GM18520 (cell line): ENCODE data around the gene PEX10.

Experiments
- ATAC-seq: cut with Tn5 transposase; IDR thresholded peaks from one replicate; pipeline ENCODE4 v1.9.1; 2021; ENCODE audit not compliant: unreplicated experiment

PEX10 gene

DNA sequence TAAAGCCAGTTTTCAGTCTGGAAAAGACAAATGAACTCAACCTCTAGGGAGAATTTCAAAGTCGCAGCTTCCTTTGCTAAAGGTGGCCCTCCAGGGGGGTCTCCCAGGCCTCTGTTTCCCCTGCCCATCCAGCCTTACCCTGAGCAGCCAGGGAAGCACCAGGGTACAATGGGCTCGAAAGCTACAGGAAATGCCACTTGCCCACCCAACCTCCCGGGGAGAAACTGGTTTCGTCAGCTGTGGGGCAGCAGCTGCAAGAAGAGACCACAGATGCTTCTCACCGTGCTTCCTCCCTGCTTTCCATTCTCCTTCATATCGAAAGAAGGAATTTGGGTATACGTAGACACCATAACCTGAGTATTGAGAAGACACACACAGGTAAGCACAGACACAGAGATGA lies 22.7 kb downstream of the PEX10 start:
- ATAC-seq = no peak

DNA sequence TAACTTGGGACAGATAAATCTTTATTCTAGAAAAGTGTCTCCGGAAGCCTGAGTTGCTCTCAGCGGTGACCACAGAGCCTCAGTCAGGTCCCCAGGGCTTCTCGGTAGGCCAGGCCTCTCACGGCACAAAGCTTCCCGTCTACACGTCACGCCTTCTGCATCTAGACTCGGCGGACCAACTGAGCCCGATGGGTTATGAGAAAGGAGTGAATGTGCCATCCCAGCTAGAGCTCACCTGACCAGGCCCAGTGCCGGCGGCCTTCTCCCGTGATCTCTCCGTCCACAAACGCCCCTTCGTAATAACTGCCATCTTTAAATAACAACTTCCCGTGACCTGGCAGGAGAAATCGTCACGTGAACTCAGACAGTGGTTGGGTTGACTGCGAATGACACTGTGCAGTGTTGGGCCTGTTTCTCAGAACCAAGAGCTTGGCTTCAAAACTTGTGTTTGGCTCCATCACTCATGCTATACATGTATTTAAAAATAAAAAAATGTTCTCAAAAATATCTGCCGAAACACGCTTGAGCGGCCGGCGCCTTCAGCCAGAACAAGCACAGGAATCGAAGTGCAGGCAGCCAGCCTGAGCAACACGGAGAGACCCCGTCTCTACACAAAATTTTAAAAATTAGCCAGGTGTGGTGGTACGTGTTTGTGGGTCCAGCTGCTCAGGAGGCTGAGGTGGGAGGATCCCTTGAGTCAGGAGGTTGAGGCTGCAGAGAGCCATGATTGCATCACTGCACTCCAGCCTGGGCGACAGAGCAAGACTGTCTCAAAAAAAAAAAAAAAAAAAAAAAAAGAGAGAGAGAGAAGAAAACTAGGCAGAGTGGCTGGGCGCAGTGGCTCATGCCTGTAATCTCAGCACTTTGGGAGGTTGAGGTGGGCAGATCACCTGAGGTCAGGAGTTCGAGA lies 24.1 kb downstream of the PEX10 start:
- no peak for ATAC-seq

DNA sequence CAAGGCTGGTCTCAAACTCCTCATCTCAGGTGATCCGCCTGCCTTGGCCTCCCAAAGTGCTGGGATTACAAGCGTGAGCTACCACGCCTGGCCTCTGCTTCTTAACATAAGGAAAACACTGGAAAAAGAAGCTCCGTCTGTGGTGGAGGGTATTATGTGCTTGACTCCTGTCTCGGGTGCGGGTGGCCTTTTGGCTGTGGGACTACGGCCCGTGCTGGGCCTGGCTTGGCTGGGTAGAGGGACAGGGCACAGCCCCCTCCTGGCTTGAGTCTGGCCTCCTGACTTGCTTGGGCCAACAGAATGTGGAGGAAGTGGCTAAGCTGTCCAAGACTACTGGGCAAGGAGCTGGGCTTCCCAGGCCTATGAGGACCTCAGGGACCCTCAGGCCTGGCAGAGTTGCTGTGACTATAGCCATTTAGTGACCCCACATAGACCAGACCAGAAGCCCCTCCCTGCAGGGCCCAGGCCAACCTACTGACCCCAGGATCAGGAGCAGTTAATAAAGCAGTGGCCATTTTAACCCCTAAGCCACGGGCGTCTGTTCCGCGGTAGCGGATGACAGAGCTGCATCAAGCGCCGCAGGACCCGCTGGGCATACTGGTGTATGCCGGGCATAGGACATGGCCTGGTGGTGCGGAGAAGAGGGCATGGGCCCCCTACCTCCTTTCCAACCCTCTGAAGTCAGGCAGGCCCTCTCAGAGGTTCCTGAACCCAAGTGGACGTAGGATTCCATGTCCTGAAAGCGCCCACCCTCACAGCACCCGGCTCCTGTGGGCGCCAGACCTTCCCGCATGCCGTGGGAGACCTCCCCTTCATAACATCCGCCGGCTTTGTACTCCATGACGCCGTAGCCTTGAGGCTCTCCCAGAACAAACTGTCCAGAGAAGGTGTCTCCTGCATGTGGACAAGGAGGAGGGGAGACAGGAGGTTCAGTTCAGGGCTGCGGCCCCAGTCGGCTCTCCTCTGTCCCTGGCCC lies 25.4 kb downstream of the PEX10 start:
- ATAC-seq = no peak

DNA sequence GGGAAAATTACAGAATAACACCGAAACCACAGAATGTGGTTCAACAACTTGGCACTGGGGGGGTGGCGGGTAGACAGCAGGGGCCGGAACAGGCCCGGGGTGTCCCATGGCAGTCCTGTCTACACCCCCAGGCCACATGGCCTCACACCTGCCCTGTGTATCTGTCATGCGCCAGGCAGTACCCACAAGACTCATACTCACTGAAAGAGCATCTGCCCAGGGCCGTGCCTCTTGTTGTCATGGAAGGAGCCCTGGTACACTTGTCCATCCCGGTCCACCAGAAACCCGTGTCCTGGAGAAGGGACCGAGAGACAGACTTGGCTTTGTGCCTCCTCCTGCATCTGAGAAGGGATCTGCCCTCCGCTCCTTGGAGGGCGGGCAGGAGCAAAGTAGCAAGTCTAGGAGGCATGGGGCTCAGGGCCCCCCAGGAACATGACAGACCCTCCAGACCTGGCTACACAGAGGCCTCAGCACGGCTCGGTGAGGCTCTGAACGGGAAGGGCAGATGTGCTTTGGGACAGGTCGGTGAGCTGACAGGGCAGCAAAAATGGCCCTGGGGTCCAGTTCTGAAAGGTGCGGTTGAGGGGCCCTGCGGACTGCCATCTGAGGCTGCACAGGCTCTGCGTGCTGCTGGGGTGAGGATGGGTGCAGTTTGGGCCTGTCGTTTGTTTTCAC lies 26.6 kb downstream of the PEX10 start:
- ATAC-seq = no peak

DNA sequence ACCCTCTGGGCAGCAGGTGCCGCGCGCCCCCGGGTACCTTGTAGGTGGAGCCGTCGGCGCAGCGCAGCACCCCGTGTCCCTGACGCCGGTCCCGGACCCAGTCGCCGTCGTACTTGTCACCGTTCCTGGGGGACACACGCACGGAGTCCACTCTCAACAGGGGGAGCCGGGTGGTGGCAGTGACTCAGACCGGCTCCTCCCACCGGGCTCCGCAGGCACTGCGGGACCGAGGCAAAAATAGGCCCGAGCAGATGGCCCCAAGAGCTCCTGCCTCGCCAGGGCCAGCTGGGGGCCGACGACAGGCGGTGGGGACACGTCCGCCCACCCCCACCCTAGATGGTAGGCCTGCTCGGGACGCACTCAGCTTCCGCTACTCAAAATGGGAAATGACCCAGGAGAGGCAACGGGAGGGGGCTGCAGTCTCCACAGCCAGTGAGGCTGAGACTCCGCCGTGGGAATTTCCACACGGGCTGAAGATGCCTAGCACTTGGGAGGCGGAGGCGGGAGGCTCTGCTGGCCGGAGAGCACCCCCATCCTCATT lies 27.4 kb downstream of the PEX10 start:
- no peak for ATAC-seq

DNA sequence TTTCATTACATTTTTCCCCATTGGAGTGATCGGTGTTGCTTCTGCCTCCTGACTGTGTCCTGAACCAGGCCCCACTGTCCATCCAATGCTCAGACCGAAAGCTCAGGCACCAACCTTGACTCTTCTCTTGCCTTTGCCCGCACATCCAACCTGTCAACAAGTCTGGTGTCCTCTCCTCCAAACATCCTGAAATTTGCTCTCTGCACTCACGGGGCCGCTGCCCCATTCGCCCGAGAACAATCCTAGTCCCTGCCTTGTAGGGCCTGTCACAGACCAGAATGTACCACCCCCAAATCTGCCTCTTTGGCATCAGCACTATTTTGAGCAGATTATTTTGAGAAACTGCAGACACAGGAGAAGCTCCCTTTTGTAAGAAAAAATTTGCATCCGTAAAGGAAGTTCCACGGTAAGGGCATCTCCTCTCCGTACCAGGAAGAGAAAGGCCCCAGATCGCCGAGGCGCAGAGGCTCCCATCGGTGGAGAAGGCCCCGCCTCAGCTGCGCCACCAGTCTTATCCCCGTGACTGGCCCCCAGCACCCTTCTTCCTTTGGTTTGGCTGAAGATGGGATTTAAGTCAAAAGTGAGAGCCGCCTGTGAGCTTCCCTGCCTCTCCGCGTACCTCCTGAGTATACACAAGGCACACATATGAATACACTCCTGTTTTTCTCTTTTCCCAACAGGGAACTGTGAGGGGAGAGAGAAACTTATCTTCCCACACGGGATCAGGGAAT lies 28.1 kb downstream of the PEX10 start:
- ATAC-seq = no peak

DNA sequence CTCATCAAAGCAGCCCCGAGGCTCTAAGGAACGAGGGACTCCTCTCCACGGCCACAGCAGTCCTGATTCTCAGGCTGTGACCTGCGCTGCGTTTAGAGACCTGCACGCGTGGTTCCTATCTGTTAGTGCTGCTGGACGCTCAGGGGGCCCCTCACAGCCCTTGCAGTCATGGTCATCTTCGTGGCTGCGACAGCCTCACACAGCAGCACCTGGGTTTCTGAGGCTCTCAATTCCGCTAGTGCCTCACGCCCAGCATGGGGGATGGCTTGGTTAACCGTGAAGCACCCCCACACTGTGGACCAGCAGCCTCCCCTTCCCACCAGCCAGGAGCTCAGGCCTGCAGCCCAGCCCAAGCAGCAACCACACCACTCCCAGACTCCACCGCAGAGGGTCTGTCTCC lies 28.8 kb downstream of the PEX10 start:
- ATAC-seq = no peak

DNA sequence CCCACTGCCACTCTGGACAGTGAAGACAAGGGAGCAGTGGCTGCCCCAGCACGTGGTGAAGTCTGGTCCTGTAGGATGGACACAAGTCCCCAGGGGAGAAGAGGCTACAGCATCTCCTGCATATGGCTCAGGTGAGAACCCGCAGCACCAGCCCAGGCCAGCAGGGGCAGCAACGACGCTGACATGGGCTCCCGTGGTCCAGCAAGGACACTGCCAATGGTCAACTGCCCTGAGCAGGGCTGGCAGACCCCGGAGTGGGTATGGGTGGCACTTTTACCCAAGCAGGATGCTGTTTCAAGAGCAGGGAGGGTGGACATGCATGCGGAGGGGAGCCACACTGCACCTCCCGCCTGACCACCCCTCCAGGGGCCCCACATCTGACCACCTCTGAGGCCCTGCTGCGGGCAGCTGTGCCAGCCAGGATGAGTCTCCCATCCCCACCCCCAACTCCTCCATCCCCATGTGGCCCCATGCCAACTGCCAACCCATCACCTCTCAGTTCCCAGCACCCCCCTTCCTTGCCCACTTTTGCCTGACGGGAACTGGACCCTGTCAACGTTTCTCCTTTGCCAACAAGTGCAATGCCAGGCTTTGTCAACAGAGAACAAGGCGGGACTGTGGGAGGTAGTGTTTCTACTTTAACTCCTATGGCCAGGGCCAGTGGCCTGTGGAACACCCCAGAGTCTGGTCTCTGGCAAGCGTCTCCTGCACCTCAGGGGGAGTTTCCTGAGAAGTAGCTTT lies 29.6 kb downstream of the PEX10 start:
- no peak for ATAC-seq

DNA sequence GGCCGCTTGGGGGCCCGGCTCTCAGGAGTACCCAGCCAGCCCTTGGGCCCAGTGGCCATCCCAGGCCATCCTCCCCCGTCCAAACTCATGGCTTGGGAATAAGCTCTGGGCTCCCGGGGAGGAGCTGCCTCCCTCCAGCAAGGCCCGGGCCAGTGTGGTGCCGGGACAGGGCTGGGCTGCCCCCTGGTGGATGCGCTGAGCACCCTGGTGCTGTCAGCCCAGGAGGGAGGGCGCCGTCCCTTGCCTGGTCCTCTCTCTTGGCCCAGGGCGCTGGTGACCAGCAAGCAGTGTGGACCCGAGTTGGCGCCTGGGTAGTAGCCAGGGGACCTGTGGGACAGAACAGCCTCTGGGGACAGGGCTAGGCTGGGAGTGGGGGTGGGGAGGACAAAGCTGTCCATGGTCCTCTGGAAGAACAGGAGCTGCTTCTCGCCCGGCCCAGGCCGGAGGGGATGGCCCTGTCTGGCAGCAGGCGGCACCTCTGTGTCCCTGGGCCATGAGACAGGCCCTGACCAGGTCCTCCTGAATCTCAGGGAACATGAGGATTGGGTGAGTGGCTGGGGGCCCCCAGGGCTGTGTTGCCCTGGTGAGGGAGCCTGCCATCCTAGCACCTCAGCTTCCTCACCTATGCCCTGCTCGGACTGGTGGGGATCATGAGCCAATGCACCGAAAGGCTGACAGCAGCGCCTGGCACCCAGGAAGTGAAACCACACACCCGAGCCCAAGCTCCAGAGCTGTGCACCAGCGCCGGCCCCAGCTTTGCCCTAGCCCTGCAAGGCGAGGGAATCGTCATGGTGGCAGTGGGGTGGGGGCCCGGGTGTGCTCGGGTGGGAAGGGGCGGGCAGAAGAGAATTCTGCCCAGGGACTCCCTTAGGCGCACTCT lies 30.4 kb downstream of the PEX10 start:
- no peak for ATAC-seq

DNA sequence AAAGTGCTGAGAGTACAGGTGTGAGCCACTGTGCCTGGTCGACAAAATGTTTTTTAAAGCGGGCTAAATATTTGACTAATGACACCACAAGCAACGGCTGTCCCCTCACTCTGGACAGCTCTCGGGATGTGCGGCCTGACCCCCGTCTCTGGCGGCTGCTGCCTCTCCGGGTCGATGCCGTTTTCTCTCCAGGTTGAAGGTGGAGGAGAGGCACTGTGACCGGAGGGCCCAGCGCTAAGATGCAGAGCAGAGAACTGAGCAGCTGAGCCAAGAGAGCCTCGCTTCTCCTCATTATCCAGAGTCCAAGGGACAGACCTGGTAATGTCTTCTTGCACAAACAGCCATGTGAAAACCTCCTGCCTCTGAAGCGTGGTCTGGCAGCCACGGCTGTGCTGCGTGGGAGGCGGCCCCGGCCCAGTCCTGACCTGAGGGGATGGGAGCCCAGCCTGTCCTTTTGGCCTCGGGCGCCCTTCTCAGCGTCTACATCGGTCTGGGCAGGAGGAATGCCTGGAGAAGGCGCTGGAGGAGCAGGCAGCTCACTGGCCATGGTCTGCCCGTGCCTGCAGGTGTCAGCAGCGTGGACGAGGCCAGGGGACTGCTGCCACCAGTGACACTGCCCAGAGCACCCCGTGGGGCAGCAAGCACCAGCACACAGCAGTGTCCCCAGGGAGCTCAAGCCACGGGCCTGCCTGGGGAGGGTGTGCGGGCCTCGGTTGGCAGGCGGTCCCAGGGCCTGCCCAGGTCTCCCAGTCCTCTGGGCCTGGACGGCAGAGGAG lies 31.4 kb downstream of the PEX10 start:
- ATAC-seq = no peak

DNA sequence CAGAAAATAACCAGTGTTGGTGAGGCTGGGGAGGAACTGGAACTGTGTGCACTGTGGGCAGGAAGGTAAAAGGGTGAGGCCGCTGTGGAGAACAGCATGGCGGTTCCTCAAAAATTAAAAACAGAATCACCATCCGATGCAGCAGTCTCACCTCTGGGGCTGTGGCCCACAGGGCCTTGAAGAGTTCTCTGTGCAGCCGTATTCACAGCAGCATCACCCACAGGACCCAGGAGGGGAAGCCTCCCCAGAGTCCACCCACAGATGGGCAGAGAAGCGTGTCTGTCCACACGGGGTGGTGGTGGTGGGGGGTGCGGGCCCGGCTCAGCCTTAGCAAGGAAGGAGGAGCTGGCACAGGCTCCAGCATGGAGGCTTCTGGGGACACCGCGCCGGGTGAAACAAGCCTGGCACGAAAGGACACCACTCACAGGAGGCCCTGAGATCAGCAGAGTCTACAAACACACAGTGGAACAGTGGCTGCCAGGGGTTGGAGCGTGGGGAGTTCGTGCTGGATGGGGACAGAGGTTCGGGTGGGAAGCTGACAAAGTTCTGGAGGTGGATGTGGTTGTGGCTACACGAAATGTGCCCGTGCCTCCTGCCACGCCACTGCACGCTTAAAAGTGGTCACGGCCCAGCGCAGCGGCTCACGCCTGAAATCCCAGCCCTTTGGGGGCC lies 32.5 kb downstream of the PEX10 start:
- no peak for ATAC-seq

DNA sequence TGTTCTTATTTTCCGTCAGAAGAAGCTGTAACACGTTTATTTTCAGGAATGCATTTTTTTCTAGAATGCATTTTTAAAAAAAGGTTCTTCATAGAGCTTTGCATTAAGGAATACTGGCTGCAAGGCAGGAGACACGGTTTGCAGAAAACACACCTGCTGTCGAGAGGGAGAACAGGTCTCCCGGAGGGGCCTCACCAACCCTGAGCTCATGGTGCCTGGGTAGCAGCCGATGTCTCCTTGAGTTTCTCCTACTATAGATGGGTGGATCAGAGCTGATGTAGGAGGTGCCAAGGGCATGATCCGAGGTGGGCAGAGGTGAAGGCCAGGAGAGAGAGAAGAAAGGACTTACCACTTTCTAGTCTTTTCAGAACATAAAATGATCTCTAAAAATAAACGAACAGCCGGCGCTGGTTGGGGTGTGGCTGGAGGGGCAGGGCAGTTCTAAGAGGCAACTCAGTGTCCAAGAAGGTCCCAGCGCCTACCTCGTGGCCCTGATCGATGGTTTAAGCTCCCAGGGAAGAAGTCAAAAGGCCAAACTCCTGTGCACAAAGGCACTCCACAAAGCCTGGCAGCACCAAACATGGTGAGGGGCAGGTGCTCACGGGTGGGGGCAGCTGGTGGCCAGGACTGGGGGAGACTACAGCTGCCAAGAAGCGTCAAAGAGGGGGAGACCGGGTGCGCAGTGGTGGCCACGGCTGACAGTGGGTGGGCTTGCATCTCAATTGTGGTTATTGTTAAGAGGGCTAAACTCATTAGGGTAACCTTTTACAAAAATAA lies 33.2 kb downstream of the PEX10 start:
- ATAC-seq = no peak

DNA sequence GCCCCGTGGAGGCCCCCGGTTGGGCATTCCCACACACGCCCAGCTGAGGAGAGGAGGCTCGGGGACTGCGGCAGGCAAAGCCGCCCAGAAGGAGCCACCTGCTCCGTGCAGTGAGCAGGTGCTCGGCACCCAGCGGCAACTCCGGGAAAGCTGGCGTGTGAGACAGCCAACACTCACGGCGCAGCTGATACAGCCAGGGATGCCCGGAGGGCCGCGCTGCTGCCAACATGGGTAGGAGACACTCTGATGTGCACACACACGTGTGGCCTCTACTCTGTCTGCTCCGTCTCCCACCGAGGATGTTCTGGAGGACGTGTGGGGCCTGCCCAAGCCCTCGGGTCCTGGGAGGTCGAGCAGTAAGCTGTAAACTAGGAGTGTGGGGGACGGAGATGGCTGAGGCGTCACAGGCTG lies 33.9 kb downstream of the PEX10 start:
- ATAC-seq = no peak

DNA sequence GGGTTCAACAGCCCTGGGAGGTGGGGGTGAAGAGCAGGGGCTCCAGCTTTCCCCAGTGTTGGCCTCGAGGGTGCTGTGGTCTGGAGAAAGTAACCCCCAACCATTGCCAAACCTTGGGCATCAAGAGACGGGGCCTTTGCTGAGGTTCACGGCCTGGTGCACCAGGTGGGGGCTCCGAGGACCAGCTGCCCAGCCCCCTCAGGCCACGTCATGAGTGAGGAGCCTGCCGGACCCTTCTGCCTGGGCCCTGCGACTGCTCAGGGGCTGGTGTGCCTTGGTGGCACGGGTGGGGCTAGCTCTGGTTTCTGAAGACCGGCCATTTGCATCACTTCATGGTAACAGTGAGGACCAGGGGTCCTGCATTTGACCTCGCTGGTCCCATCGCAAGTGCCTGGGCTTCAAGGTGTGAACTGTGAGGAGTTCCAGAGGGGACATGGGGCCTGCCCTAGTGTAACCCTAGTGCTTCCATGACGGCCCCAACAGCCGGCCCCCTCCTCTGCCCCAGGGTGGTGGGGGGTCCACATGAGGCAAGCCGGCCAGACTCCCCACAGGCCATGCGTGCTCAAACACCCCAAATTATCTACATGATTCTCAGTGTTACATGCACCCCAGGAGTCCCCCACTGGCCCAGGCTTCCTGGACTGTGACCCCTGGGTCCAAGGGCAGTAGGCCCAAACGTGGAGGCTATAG lies 34.5 kb downstream of the PEX10 start:
- no peak for ATAC-seq

DNA sequence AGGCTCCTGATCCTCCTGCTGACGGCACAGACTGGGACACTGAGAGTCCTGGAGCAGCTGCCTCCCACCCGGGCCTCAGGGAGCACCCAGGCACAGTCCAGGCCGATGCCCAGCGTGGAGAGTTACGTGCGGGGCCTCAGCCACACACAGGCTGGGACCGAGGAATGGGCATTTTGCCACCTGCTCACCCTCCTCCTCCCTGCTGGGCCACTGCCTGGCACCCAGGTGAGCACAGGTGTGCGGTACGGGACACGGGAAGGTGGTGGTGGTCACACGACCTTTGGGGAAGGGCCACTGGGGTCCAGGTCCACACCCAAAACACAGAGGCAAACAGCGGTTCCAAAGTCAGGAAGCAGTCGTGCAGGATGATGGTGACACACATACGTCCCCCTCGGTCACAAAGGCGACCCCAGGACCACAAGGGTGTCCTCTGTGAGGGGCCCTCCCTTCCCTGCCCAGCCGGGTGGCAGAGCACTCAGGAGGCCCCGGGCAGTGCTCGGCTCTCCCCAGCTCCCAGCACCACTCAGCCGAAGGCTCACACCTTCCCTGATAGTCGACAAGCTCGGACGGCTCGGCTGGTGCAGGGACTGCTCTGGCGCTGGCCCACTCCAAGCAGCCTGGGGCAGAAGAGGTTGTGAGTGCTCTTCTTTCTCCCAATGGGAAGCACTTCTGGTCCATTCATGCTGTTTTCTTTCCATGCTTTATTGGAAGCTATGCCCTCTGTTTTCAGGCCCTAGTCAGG lies 35.3 kb downstream of the PEX10 start:
- no peak for ATAC-seq
